ENCODE data around the gene AXIN2.

Gene AXIN2

GRCh38 chr17:65576939-65577338 is 15.5 kb upstream of the AXIN2 start:
- DNase-seq, result no peak

GRCh38 chr17:65573282-65573602 is 11.8 kb upstream of the AXIN2 start:
- no peak for DNase-seq

GRCh38 chr17:65572581-65573281 is 11.3 kb upstream of the AXIN2 start:
- DNase-seq, result no peak

- no peak for DNase-seq
These were observed 10.7 kb upstream of the AXIN2 start for GRCh38 chr17:65572186-65572580.

GRCh38 chr17:65568918-65569317 is 7.5 kb upstream of the AXIN2 start:
- DNase-seq, result no peak

GRCh38 chr17:65567566-65567965 is 6.1 kb upstream of the AXIN2 start:
- DNase-seq, result no peak

GRCh38 chr17:65565559-65565958 is 4.1 kb upstream of the AXIN2 start:
- no peak for DNase-seq

- no peak for DNase-seq
These were observed 3.3 kb upstream of the AXIN2 start for GRCh38 chr17:65564793-65565192.

GRCh38 chr17:65562206-65562531 is 721 bp upstream of the AXIN2 start:
- no peak for DNase-seq

GRCh38 chr17:65560628-65561451 is 608 bp downstream of the AXIN2 start:
- DNase-seq, result peak; percentile 81

GRCh38 chr17:65559804-65560627 is 1.4 kb downstream of the AXIN2 start:
- no peak for DNase-seq

- DNase-seq, result no peak
These were observed 2.0 kb downstream of the AXIN2 start for GRCh38 chr17:65559461-65559803.

- no peak for DNase-seq
These were observed 2.6 kb downstream of the AXIN2 start for GRCh38 chr17:65558683-65559460.

- no peak for DNase-seq
These were observed 3.2 kb downstream of the AXIN2 start for GRCh38 chr17:65558311-65558682.

- DNase-seq, result no peak
These were observed 3.8 kb downstream of the AXIN2 start for GRCh38 chr17:65557349-65558310.

- no peak for DNase-seq
These were observed 4.5 kb downstream of the AXIN2 start for GRCh38 chr17:65556910-65557348.

GRCh38 chr17:65556014-65556909 is 5.2 kb downstream of the AXIN2 start:
- peak; percentile 66 for DNase-seq

GRCh38 chr17:65554553-65555223 is 6.8 kb downstream of the AXIN2 start:
- DNase-seq, result no peak

GRCh38 chr17:65553646-65554552 is 7.5 kb downstream of the AXIN2 start:
- DNase-seq, result no peak

Measured in NCI-H1048 (cell line).